Measurements from ENCODE around the gene EPHA8. TPM values are rescaled to one million over a fixed set of nuclear protein-coding genes. Genes with fewer than 3 reads are reported as not detected.

The EPHA8 gene
- total RNA-seq, 1 donor from 2014 or later = 0.23 TPM

DNA sequence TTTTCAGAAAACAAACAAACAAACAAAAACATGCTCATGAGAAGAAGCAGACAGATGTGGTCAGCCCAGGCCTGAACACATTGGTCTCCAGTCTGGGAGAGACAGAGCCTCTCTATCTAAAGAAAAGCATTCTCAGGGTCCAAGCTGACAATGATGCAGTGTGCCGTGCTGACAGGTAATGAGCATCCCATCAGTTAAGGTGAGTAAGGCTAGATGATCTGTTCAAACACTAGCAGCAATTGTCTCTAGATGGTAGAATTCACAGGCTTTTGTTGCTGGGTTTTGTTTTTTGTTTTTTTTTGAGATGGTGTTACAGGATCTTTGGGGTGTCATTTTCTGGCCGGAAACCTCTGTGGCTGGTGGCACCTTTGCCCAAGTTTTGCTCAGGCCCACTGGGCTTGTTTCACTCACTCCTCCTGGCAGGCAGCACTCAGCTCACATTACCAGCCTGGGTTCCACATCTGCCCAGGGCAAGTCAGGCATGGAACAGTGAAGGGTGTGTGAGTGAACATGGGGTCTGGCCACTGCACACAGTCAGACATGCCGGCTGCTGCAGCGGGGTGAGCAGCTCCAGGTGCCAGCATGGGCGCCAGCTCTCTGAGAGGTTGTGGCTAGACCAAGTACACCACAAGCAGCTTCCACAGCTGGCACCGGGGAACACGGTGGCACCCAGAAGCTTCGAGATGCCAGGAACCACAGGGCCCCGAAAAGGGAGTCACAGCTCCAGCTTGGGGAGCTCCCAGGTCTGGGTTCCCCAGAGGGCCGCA is 70.6 kb downstream of the EPHA8 start:
- H3K9me3 Mint-ChIP-seq (ENCODE audit: unreplicated experiment) = peaks cover 3% of the 10 kb centered on the region
- H3K36me3 ChIP-seq (ENCODE audit: insufficient read depth, low read length) = no peaks in the 10 kb centered on the region
- DNase-seq (ENCODE audit: low read depth) (no peak), FAIRE-seq (no peak)
- H3K27ac Mint-ChIP-seq (ENCODE audit: unreplicated experiment) = no peak overlapping the region
- H3K4me1 Mint-ChIP-seq (ENCODE audit: low read depth, unreplicated experiment) = no peaks in the 10 kb centered on the region
- no peak overlapping the region for H3K4me3 Mint-ChIP-seq (ENCODE audit: unreplicated experiment)
- H3K27ac ChIP-seq (ENCODE audit: low read depth, low read length) = no peak overlapping the region
- H3K36me3 Mint-ChIP-seq (ENCODE audit: low read depth, unreplicated experiment) = no peaks in the 10 kb centered on the region
- H3K9me3 ChIP-seq (ENCODE audit: insufficient read depth, low read depth, low read length) = no peaks in the 10 kb centered on the region
- TF ChIP-seq, protein P1, sequence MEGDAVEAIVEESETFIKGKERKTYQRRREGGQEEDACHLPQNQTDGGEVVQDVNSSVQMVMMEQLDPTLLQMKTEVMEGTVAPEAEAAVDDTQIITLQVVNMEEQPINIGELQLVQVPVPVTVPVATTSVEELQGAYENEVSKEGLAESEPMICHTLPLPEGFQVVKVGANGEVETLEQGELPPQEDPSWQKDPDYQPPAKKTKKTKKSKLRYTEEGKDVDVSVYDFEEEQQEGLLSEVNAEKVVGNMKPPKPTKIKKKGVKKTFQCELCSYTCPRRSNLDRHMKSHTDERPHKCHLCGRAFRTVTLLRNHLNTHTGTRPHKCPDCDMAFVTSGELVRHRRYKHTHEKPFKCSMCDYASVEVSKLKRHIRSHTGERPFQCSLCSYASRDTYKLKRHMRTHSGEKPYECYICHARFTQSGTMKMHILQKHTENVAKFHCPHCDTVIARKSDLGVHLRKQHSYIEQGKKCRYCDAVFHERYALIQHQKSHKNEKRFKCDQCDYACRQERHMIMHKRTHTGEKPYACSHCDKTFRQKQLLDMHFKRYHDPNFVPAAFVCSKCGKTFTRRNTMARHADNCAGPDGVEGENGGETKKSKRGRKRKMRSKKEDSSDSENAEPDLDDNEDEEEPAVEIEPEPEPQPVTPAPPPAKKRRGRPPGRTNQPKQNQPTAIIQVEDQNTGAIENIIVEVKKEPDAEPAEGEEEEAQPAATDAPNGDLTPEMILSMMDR (IDR thresholded peaks at IDR 0.05; ENCODE audit: insufficient read depth, low read depth, low read length) = no peak
- TF ChIP-seq EZH2 (IDR thresholded peaks at IDR 0.05; ENCODE audit: insufficient read depth, low read length) = no peak
- no peak overlapping the region for H3K9ac ChIP-seq (ENCODE audit: low read length)
- peaks cover 56% of the 10 kb centered on the region for H3K27me3 ChIP-seq (ENCODE audit: insufficient read depth, low read length)
- H4K20me1 ChIP-seq (ENCODE audit: insufficient read depth, low read length) = no peaks in the 10 kb centered on the region
- H3K4me3 ChIP-seq (ENCODE audit: insufficient read depth, low read depth, low read length) = no peak overlapping the region
- H3K4me1 ChIP-seq (ENCODE audit: insufficient read depth, low read length) = no peaks in the 10 kb centered on the region
- H2AFZ ChIP-seq (ENCODE audit: low read depth, low read length) = no peak overlapping the region
- H3K27me3 Mint-ChIP-seq (ENCODE audit: low read depth, unreplicated experiment) = peaks cover 42% of the 10 kb centered on the region
- H3K79me2 ChIP-seq (ENCODE audit: insufficient read depth, low read length) = no peaks in the 10 kb centered on the region
- H3K4me2 ChIP-seq (ENCODE audit: low read length) = no peak overlapping the region

DNA sequence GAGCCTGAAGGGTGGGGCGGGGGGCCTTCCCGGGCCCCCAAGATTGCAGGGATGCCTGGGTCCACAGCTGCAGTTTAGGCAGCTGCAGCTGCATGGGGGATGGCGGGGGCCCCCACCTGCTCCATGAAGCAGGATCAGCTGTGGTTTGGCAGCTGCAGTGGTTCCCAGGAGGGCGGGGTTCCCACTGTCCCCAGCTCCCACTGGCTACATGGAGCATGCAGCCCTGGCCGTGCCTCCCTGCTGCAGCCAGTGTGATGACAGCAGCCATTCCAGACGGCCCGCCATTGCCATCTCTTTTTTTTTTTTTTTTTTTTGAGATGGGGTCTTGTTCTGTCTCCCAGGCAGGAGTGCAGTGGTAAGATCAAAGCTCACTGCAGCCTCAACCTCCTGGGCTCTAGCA is 72.1 kb downstream of the EPHA8 start:
- H4K20me1 ChIP-seq (ENCODE audit: insufficient read depth, low read length) = no peaks in the 10 kb centered on the region
- no peak overlapping the region for H3K4me3 ChIP-seq (ENCODE audit: insufficient read depth, low read depth, low read length)
- no peaks in the 10 kb centered on the region for H3K36me3 Mint-ChIP-seq (ENCODE audit: low read depth, unreplicated experiment)
- H3K27ac ChIP-seq (ENCODE audit: low read depth, low read length) = no peak overlapping the region
- H3K4me2 ChIP-seq (ENCODE audit: low read length) = no peak overlapping the region
- H2AFZ ChIP-seq (ENCODE audit: low read depth, low read length) = no peak overlapping the region
- H3K27me3 ChIP-seq (ENCODE audit: insufficient read depth, low read length) = peaks cover 43% of the 10 kb centered on the region
- peaks cover 40% of the 10 kb centered on the region for H3K27me3 Mint-ChIP-seq (ENCODE audit: low read depth, unreplicated experiment)
- DNase-seq (ENCODE audit: low read depth) = no peak
- H3K9ac ChIP-seq (ENCODE audit: low read length) = no peak overlapping the region
- no peak overlapping the region for H3K27ac Mint-ChIP-seq (ENCODE audit: unreplicated experiment)
- no peaks in the 10 kb centered on the region for H3K4me1 ChIP-seq (ENCODE audit: insufficient read depth, low read length)
- TF ChIP-seq EZH2 (IDR thresholded peaks at IDR 0.05; ENCODE audit: insufficient read depth, low read length) = no peak
- TF ChIP-seq, protein P1 (IDR thresholded peaks at IDR 0.05; ENCODE audit: insufficient read depth, low read depth, low read length) = no peak
- peaks cover 3% of the 10 kb centered on the region for H3K9me3 Mint-ChIP-seq (ENCODE audit: unreplicated experiment)
- no peak for FAIRE-seq
- H3K4me3 Mint-ChIP-seq (ENCODE audit: unreplicated experiment) = no peak overlapping the region
- H3K9me3 ChIP-seq (ENCODE audit: insufficient read depth, low read depth, low read length) = no peaks in the 10 kb centered on the region
- no peaks in the 10 kb centered on the region for H3K79me2 ChIP-seq (ENCODE audit: insufficient read depth, low read length)
- H3K4me1 Mint-ChIP-seq (ENCODE audit: low read depth, unreplicated experiment) = peaks cover 2% of the 10 kb centered on the region
- no peaks in the 10 kb centered on the region for H3K36me3 ChIP-seq (ENCODE audit: insufficient read depth, low read length)

DNA sequence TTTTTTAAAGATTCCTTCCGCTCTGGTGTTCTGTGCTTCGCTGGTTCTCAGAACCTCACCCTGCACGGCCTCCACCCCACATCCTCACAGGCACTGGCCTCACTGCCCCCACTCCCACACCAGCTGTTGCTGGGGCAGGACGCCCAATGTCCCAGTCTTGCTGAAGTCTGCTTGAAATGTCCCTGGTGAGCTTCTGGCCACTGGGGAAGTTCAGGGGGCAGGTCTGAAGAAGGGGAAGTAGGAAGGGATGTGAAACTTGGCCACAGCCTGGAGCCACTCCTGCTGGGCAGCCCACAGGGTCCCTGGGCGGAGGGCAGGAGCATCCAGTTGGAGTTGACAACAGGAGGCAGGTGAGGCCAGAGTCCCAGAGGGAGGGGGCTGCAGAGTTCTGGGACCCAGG is 73.1 kb downstream of the EPHA8 start, which contains the start of gene C1QA:
C1QA (plus strand) TSS at position 276 of the 400 bp plus-strand sequence. CDS start 989 bp downstream, outside the sequence.
- Mint-ChIP-seq H3K4me3 (ENCODE audit: unreplicated experiment) (no peak within 1 kb of the TSS), H3K9me3 (ENCODE audit: unreplicated experiment) (peaks cover 5% of the 10 kb centered on the region), H3K36me3 (ENCODE audit: low read depth, unreplicated experiment) (no peaks in the 10 kb centered on the region), H3K4me1 (ENCODE audit: low read depth, unreplicated experiment) (peaks cover 2% of the 10 kb centered on the region), H3K27ac (ENCODE audit: unreplicated experiment) (no peak within 1 kb of the TSS), H3K27me3 (ENCODE audit: low read depth, unreplicated experiment) (peaks cover 45% of the 10 kb centered on the region)
- H3K27me3 ChIP-seq (ENCODE audit: insufficient read depth, low read length) = peaks cover 36% of the 10 kb centered on the region
- no peak within 1 kb of the TSS for H3K27ac ChIP-seq (ENCODE audit: low read depth, low read length)
- no peaks in the 10 kb centered on the region for H4K20me1 ChIP-seq (ENCODE audit: insufficient read depth, low read length)
- TF ChIP-seq EZH2 (IDR thresholded peaks at IDR 0.05; ENCODE audit: insufficient read depth, low read length) = no peak
- TF ChIP-seq, protein P1 (IDR thresholded peaks at IDR 0.05; ENCODE audit: insufficient read depth, low read depth, low read length) = no peak
- no peaks in the 10 kb centered on the region for H3K36me3 ChIP-seq (ENCODE audit: insufficient read depth, low read length)
- H3K4me2 ChIP-seq (ENCODE audit: low read length) = no peak within 1 kb of the TSS
- H3K9me3 ChIP-seq (ENCODE audit: insufficient read depth, low read depth, low read length) = no peaks in the 10 kb centered on the region
- FAIRE-seq (no peak), DNase-seq (ENCODE audit: low read depth) (no peak)
- no peaks in the 10 kb centered on the region for H3K4me1 ChIP-seq (ENCODE audit: insufficient read depth, low read length)
- H3K9ac ChIP-seq (ENCODE audit: low read length) = no peak within 1 kb of the TSS
- H3K4me3 ChIP-seq (ENCODE audit: insufficient read depth, low read depth, low read length) = no peak within 1 kb of the TSS
- H2AFZ ChIP-seq (ENCODE audit: low read depth, low read length) = no peak within 1 kb of the TSS
- H3K79me2 ChIP-seq (ENCODE audit: insufficient read depth, low read length) = no peaks in the 10 kb centered on the region

Data from astrocyte (in vitro differentiated cells and primary cell).